UCSD-AML1 (cell line): ENCODE data around the gene SCAMP1.
A peak's percentile ranks its signal among the peaks of the same experiment; 100 is the strongest.

ENCODE experiments used
- DNase-seq: peaks from one replicate; lab custom pipeline; 2025; ENCODE audit not compliant: unreplicated experiment; lab: John Stamatoyannopoulos, UW

Gene SCAMP1

GRCh38 chr5:78511121-78511906 is 150.9 kb downstream of the SCAMP1 start:
- peak; percentile 50 for DNase-seq

GRCh38 chr5:78512435-78512834 is 152.0 kb downstream of the SCAMP1 start:
- DNase-seq: no peak

GRCh38 chr5:78513441-78513840 is 153.0 kb downstream of the SCAMP1 start:
- DNase-seq: no peak

GRCh38 chr5:78514427-78515330 is 154.3 kb downstream of the SCAMP1 start:
- DNase-seq: no peak

- no peak for DNase-seq
Observed at GRCh38 chr5:78515670-78516069, 155.3 kb downstream of the SCAMP1 start.

- DNase-seq: no peak
Observed at GRCh38 chr5:78518365-78519197, 158.2 kb downstream of the SCAMP1 start.

GRCh38 chr5:78519198-78519941 is 159.0 kb downstream of the SCAMP1 start:
- DNase-seq: no peak

- DNase-seq: no peak
Observed at GRCh38 chr5:78521455-78521854, 161.0 kb downstream of the SCAMP1 start.

- no peak for DNase-seq
Observed at GRCh38 chr5:78522476-78523260, 162.3 kb downstream of the SCAMP1 start.

- no peak for DNase-seq
Observed at GRCh38 chr5:78523314-78524193, 163.1 kb downstream of the SCAMP1 start.

- no peak for DNase-seq
Observed at GRCh38 chr5:78526049-78526525, 165.7 kb downstream of the SCAMP1 start.

- peak; percentile 36 for DNase-seq
Observed at GRCh38 chr5:78527054-78527859, 166.8 kb downstream of the SCAMP1 start.

- no peak for DNase-seq
Observed at GRCh38 chr5:78527925-78528324, 167.5 kb downstream of the SCAMP1 start.
